Vagina (tissue), 2 donors: ENCODE results near the gene ZNF516.

Experiments used
- POLR2A ChIP-seq, 2 donors: fragments of 450-650 bp; IDR thresholded peaks; one replicate each; pipeline ENCODE4 v1.6.1; 2017; ENCODE audit warnings: antibody characterized with exemption in 2 of 2, mild to moderate bottlenecking in 2 of 2, moderate library complexity in 2 of 2
- POLR2AphosphoS5 ChIP-seq, 2 donors: sonication (generic); formaldehyde crosslinking; IDR thresholded peaks; one replicate each; pipeline ENCODE4 v1.9.0; 2017; ENCODE audit warnings: antibody characterized with exemption in 2 of 2, mild to moderate bottlenecking in 2 of 2, low read depth in 1 of 2; ENCODE audit not compliant: insufficient read depth in 1 of 2
- TF ChIP-seq, protein P1 (sequence below), 3 experiments: fragments of 450-650 bp in 2 of 3; fragments of 200-600 bp in 1 of 3; sonication (generic) in 1 of 3; IDR thresholded peaks; one replicate each; pipeline ENCODE4 v1.5.1; 2017 to 2019; ENCODE audit warnings: antibody characterized with exemption in 3 of 3, mild to moderate bottlenecking in 2 of 3, moderate library complexity in 2 of 3

DNA sequence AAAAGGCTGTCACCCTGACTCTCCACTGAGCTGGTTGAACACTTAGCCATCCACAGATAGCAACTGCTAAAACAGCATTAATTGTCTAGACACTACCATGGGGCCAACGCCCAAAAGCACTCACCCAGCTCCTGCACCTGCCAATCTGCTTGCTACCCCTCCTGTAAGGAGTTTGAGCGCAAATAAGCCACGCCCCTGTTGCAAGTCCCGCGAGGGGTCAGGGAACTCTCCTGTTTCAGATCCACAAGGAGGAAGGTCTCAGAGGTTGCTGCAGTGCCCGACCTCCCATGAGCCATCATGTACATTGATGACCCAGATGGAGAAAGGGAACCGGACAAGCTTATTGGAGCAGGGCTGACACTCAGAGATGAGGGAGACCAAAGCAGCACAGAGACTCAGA lies 106.8 kb downstream of the ZNF516 start:
- TF ChIP-seq, protein P1, sequence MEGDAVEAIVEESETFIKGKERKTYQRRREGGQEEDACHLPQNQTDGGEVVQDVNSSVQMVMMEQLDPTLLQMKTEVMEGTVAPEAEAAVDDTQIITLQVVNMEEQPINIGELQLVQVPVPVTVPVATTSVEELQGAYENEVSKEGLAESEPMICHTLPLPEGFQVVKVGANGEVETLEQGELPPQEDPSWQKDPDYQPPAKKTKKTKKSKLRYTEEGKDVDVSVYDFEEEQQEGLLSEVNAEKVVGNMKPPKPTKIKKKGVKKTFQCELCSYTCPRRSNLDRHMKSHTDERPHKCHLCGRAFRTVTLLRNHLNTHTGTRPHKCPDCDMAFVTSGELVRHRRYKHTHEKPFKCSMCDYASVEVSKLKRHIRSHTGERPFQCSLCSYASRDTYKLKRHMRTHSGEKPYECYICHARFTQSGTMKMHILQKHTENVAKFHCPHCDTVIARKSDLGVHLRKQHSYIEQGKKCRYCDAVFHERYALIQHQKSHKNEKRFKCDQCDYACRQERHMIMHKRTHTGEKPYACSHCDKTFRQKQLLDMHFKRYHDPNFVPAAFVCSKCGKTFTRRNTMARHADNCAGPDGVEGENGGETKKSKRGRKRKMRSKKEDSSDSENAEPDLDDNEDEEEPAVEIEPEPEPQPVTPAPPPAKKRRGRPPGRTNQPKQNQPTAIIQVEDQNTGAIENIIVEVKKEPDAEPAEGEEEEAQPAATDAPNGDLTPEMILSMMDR (IDR thresholded peaks at IDR 0.05): no peak
- TF ChIP-seq POLR2A (IDR thresholded peaks at IDR 0.05): no peak
- no peak for TF ChIP-seq POLR2AphosphoS5 (IDR thresholded peaks at IDR 0.05; ENCODE audit: insufficient read depth in 1 of 2, low read depth in 1 of 2)
